ENCODE data around the gene STPG4. TPM values are rescaled to one million over a fixed set of nuclear protein-coding genes. Genes with fewer than 3 reads are reported as not detected.

The STPG4 gene
- total RNA-seq, 8 experiments from 2014 or later = 0.22 to 1.5 (median 0.50) TPM; not detected in 1

DNA sequence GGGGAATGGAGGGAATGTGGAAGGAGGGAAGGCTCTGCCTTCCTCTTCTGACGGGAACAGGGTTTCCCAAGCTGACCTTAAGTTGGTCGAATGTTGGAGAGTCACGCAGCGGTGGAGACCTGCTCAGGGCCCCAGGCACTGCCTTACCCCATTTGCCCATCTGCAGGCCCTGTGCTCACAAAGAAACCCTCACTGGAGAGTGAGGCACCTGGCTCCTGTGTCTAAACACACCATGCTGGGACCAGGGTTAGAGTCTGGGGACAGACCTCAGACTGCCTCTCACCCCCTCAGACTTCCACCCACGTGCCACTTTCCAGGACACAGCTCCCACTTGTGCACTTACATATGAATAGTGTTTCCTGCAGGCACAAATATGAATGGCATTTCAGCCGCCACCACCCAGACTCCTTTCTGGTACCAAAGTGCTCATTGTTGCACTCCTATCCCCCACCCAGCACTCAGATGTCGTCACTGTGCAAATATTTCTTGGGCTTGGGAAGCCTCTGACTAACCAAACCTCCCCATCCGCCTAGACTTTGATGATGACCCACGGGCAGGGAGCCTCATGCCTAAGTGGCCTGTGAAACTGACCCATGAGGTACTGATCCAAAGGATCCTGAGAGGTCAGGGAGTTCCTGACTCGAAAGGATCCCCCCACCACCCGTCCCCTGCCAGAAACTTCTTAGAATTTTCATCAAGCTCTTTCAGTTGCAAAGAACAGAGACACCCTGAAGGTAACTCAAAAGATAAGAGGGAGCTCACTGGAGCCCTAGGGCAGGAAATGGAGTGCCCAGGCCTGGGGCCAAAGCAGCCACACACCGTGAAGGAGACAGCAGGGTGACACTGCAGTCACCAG lies 78.3 kb downstream of the STPG4 start:
- H3K4me1 ChIP-seq (replicated peaks in 1 of 2) = peaks cover 51 to 52% of the 10 kb centered on the region in 2 donors
- in situ Hi-C loops (cut with MboI; ENCODE audit: low pct_unique_long_range_greater_than_20kb in 2 of 9, low sequenced_read_pairs in 9 of 9, unreplicated experiment in 9 of 9) = no loop called here
- WGBS, 10 experiments = 0 to 100% (median 73%) methylated on average over 1 to 3 of the region's 12 CpGs; no CpG with 5 or more reads in 2 of the 10 experiments
- H3K4me3 ChIP-seq = no peak overlapping the region
- ATAC-seq (replicated peaks in 6 of 8) = peak in 4 of 8 experiments; percentile 27 to 64 (median 55)
- H3K27ac ChIP-seq = no peak overlapping the region

DNA sequence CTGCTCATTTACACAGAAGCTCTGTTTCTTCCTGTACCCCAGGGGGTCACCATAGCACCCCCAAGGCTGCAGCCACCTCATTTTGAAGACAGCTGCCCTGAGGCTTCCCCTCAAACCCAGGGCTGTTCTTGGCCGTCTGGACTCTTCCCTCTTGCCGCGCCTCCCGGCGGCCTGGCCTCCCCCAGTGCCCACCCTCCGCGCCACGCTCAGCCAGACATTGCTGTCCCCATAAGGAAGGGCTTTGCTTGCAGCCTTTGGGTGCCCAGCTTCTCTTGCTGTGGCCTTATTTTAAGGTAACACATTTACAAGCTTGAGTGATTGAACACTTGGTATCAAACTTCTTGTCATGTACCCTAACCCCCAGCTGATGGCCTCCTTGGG lies 79.0 kb downstream of the STPG4 start:
- in situ Hi-C loops (cut with MboI; ENCODE audit: low pct_unique_long_range_greater_than_20kb in 2 of 9, low sequenced_read_pairs in 9 of 9, unreplicated experiment in 9 of 9) = no loop called here
- ATAC-seq (replicated peaks in 6 of 8) = no peak
- 95% methylated on average over 4 of the region's 8 CpGs; no CpG with 5 or more reads in 9 of the 10 experiments for WGBS, 10 experiments
- Histone ChIP-seq H3K27ac (no peak overlapping the region), H3K4me3 (no peak overlapping the region), H3K4me1 (replicated peaks in 1 of 2) (peaks cover 47 to 58% of the 10 kb centered on the region in 2 donors)

DNA sequence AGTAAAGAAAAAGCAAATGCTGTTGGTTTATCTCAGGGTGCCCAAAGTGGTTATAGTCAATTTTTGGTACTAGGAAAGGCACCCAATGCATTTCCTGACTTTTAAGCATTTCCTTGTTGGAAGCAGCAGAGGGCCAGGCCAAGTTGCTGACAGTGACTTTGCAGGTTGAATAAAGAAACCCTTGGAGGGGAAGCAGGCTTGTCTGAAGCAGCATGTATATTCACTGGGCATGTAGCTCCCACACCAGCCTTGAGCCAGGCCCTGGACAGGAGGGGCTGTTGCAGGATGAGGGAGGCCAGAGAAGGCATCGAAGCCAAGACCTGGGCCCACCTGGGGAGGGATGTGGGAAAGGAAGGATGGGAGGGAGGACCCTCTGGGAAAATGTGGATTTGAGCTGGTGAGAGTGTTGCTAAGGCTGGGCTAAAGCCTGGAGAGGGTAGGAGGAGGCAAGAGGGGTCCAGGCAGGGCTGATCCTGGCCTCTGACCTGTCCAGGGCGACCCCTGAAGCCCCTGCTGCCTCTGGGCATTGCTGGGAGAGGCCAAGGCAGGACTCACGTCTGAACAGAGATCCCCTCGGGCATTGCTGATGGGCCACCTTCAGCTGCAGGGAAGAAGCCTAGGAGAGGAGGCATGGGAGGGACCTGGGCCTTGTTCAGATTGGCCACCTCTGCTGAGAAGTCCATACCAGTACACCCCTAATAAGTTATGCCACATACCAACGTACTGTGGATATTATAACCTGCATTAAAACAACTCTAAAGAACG lies 79.6 kb downstream of the STPG4 start:
- in situ Hi-C loops (cut with MboI; ENCODE audit: low pct_unique_long_range_greater_than_20kb in 2 of 9, low sequenced_read_pairs in 9 of 9, unreplicated experiment in 9 of 9) = no loop called here
- no peak overlapping the region for H3K4me3 ChIP-seq
- WGBS, 10 experiments = 0 to 100% (median 92%) methylated on average over 1 of the region's 6 CpGs; no CpG with 5 or more reads in 6 of the 10 experiments
- H3K4me1 ChIP-seq (replicated peaks in 1 of 2) = peaks cover 44 to 61% of the 10 kb centered on the region in 2 donors
- peak in 2 of 8 experiments; percentile 21 to 44 for ATAC-seq (replicated peaks in 6 of 8)
- H3K27ac ChIP-seq = no peak overlapping the region

DNA sequence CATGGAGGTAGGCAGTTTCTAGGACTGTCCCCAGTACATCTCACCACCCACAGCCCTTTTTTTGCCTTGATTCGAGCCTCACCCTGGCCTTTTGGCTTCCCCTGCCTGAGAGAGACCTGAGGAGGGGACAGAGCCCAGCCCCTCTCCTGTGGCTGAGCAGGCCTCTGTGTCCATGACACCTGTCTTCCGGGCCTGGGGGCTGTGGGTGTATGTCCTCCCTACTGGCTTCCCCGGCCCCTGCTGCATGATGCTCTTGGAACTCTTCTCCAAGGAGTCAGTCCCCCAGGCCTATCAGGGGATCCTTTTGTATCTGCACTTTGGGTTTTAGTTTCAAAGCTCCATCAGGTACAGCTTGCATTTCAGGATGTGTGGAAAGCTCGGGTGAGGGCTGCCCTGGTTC lies 80.4 kb downstream of the STPG4 start:
- H3K4me1 ChIP-seq (replicated peaks in 1 of 2) = peaks cover 44 to 69% of the 10 kb centered on the region in 2 donors
- H3K4me3 ChIP-seq = no peak overlapping the region
- WGBS, 10 experiments = 60 to 100% (median 93%) methylated on average over 1 to 3 of the region's 4 CpGs; no CpG with 5 or more reads in 7 of the 10 experiments
- in situ Hi-C loops (cut with MboI; ENCODE audit: low pct_unique_long_range_greater_than_20kb in 2 of 9, low sequenced_read_pairs in 9 of 9, unreplicated experiment in 9 of 9) = no loop called here
- no peak overlapping the region for H3K27ac ChIP-seq
- ATAC-seq (replicated peaks in 6 of 8) = no peak

DNA sequence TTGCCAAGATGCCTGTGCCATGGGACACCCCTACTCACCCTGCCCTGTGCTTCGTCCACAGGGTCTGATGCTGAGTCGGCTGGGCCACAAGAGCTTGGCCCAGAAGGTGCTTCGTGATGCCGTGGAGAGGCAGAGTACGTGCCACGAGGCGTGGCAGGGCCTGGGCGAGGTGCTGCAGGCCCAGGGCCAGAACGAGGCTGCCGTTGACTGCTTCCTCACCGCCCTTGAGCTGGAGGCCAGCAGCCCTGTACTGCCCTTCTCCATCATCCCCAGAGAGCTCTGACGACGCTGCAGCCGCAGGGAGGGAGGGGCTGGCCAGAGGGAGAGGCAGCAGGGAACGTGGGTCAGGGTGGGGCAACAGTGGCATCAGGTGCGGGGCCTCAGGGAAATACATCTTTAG lies 81.5 kb downstream of the STPG4 start:
- ATAC-seq (replicated peaks in 6 of 8) = peak in 7 of 8 experiments; percentile 4 to 17 (median 11)

DNA sequence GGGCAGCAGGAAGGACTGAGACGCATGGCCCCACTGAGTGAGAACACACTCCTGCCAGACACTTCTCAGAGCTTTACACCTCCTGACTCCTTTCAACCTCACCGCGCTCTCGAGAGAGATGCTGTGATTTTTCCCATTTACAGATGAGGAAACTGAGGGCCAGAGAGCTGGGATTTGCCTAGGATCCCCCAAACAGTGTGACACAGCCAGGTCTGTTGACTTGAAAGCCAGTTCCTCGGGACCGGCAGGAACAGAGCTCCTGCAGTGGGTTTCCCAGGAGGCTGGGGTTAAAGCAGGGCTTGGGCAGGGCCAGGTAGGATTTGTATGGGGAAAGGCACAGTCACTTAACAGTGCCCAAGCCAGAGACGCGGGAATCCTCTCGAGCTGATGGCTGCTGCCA lies 81.9 kb downstream of the STPG4 start:
- Histone ChIP-seq H3K4me3 (no peak overlapping the region), H3K27ac (peak overlapping the region; percentile 78 to 81), H3K4me1 (replicated peaks in 1 of 2) (peaks cover 37 to 64% of the 10 kb centered on the region in 2 donors)
- in situ Hi-C loops (cut with MboI; ENCODE audit: low pct_unique_long_range_greater_than_20kb in 2 of 9, low sequenced_read_pairs in 9 of 9, unreplicated experiment in 9 of 9) = no loop called here
- 80 to 100% (median 89%) methylated on average over 2 to 5 of the region's 9 CpGs; no CpG with 5 or more reads in 7 of the 10 experiments for WGBS, 10 experiments
- ATAC-seq (replicated peaks in 6 of 8) = no peak

More for the DNA sequence above, 81.5 kb downstream of the STPG4 start:
- no peak overlapping the region for H3K4me3 ChIP-seq
- H3K27ac ChIP-seq = peak overlapping the region; percentile 78 to 81
- WGBS, 10 experiments = 77 to 90% (median 80%) methylated on average over 1 to 10 of the region's 16 CpGs; no CpG with 5 or more reads in 7 of the 10 experiments
- in situ Hi-C loops (cut with MboI; ENCODE audit: low pct_unique_long_range_greater_than_20kb in 2 of 9, low sequenced_read_pairs in 9 of 9, unreplicated experiment in 9 of 9) = no loop called here
- peaks cover 38 to 64% of the 10 kb centered on the region in 2 donors for H3K4me1 ChIP-seq (replicated peaks in 1 of 2)

DNA sequence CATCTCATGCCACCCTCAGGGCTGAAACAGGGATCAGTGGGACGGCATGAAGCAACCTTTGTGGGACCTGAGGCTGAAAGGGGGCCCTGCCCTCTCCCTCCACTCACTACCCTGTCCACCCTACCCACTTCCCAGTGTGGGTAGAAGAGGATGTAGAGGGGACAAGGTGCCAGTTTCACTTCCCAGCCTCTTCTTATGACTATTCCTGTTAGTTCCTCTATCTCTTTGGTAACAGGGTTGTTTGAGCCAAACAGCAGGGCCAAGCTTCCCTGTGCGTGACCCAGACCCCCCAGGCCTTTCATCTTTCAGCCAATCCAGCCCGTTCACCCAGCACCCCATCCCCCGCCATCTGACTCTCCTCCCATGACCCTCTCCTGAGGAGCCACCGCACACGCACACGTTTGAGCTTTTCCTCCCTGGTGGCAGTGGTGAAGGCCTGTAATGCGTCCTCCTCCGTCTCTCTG lies 82.3 kb downstream of the STPG4 start:
- peaks cover 37 to 64% of the 10 kb centered on the region in 2 donors for H3K4me1 ChIP-seq (replicated peaks in 1 of 2)
- in situ Hi-C loops (cut with MboI; ENCODE audit: low pct_unique_long_range_greater_than_20kb in 2 of 9, low sequenced_read_pairs in 9 of 9, unreplicated experiment in 9 of 9) = no loop called here

DNA sequence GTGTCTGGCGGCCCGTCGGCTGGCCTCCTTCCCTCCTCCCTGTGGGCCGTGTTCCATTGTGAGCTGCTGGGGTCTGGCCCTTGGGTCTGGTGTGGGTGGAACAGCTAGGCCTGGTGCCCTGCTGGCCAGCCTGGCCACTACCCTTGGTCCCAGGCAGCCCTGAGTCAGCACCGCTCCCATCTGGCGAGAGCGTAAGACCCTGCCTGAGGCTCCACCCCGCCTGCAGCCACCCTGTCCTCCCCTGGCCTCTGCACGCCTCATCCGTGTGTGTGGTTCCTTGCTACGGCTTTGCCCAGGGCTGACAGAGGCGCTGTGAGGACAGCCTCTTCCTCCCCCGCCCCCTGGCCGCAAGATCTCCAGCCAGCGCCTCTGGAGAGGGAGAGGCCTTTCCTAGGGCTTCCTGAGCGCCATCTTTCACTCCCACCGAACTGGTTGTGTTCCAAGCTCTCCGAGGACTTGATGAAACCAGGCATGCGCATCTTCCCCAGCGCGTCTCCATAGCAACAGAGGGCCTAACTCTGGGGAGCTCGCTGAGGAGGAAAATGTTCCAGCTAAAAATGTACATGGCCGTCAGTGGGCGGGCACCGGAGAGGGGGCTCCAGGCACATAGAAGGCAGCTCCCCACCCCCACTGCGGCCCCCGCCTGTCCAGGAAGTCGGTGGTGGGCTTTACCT lies 83.0 kb downstream of the STPG4 start:
- WGBS, 10 experiments = 0 to 93% (median 30%) methylated on average over 3 to 8 of the region's 28 CpGs; no CpG with 5 or more reads in 6 of the 10 experiments
- peak overlapping the region; percentile 20 to 81 for H3K27ac ChIP-seq
- no peak overlapping the region for H3K4me3 ChIP-seq
- in situ Hi-C loops (cut with MboI; ENCODE audit: low pct_unique_long_range_greater_than_20kb in 2 of 9, low sequenced_read_pairs in 9 of 9, unreplicated experiment in 9 of 9) = no loop called here
- peaks cover 37 to 63% of the 10 kb centered on the region in 2 donors for H3K4me1 ChIP-seq (replicated peaks in 1 of 2)
- peak; percentile 55 to 93 (median 84) for ATAC-seq (replicated peaks in 6 of 8)

More for the DNA sequence above, 82.3 kb downstream of the STPG4 start:
- no peak overlapping the region for H3K4me3 ChIP-seq
- peak overlapping the region in 1 of 2 donors; percentile 81 for H3K27ac ChIP-seq
- WGBS, 10 experiments = 65% methylated on average over 6 of the region's 9 CpGs; no CpG with 5 or more reads in 9 of the 10 experiments
- ATAC-seq (replicated peaks in 6 of 8) = peak in 2 of 8 experiments; percentile 1 to 2

DNA sequence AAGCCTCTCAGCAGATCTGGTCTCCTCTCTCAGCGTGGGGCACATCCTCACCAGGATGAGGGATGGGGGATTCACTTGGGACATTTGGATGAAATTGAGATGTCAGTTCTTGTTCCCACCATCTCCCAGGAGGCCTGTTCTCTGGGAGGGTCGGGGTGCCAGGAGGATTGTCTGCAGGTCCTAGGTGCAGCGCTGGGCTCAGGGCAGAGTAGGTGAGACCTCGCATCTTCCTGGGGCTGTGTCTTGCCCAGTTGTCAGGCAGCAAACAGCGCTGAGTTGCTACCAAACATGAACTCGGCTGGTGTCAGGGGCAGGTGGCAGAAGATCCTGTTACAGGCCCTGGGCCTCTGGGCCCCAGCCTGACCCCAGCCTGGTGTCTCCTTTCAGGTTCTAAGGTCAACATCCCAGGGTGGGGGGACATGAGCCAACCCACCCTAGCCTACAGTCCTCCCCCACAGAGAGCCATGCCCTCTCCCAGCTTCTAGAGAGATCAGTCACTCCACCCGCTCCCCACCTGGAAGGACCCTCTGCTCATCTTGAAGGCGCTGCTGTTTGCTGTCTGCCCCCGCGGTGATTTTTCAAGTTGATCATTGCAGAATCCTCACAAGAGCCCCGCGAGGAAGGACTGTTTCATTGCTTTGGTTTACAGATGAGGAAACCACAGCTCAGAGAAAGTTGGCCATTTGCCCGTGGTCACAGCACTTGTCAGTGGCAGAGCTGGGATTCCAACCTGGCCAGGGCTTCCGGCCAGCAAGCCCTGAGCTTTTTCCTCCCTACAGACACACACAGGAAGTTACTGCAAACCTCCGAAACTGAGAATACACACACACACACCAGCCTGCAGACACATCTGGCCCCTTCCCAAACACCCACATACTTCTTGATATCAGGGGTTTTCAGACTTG lies 83.9 kb downstream of the STPG4 start:
- WGBS, 10 experiments = 20 to 100% (median 85%) methylated on average over 1 to 8 of the region's 15 CpGs; no CpG with 5 or more reads in 2 of the 10 experiments
- Histone ChIP-seq H3K4me3 (no peak overlapping the region), H3K27ac (peak overlapping the region; percentile 20 to 81), H3K4me1 (replicated peaks in 1 of 2) (peaks cover 37 to 59% of the 10 kb centered on the region in 2 donors)
- in situ Hi-C loops (cut with MboI; ENCODE audit: low pct_unique_long_range_greater_than_20kb in 2 of 9, low sequenced_read_pairs in 9 of 9, unreplicated experiment in 9 of 9) = no loop called here
- peak in 2 of 8 experiments; percentile 2 for ATAC-seq (replicated peaks in 6 of 8)

DNA sequence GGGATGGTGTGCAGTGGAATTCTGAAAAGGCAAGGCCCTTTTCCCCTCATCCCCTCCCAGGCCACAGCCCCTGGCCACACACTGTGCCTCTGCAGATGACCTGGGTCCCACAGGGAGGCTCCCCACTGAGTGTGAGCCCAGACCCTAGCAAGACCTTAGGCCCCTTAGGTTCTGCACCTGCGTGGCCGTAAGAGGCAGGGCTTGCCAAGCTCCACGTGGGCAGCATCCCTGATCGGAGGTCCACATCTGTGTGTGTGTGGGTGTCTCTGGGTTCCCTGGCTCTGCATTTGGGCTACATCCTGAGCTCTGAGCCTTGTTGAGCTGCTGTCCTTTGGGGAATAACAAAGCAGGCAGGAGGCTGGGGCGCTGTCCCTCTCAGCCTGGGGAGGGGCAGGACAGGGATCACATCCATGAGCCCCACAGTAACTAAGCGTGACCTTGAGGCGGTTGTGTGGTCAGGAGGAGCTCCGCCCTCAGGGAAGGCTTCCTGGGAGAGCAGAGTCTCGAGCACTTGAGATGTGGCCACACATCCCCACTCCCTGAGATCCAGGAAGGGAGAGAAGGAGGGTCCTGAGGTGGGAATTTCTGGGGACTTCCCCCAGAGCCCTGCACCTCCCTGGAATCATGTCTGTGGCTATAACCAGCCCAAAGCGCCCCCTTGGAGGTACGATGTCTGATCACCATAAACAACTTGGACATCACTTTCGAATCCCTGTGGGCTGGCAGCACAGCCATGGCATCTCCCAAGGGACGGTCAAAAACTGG lies 84.8 kb downstream of the STPG4 start:
- H3K4me3 ChIP-seq = no peak overlapping the region
- peak in 1 of 8 experiments; percentile 4 for ATAC-seq (replicated peaks in 6 of 8)
- peaks cover 40 to 62% of the 10 kb centered on the region in 2 donors for H3K4me1 ChIP-seq (replicated peaks in 1 of 2)
- WGBS, 10 experiments = 90 to 100% (median 100%) methylated on average over 1 to 5 of the region's 13 CpGs; no CpG with 5 or more reads in 5 of the 10 experiments
- in situ Hi-C loops (cut with MboI; ENCODE audit: low pct_unique_long_range_greater_than_20kb in 2 of 9, low sequenced_read_pairs in 9 of 9, unreplicated experiment in 9 of 9) = no loop called here
- no peak overlapping the region for H3K27ac ChIP-seq

DNA sequence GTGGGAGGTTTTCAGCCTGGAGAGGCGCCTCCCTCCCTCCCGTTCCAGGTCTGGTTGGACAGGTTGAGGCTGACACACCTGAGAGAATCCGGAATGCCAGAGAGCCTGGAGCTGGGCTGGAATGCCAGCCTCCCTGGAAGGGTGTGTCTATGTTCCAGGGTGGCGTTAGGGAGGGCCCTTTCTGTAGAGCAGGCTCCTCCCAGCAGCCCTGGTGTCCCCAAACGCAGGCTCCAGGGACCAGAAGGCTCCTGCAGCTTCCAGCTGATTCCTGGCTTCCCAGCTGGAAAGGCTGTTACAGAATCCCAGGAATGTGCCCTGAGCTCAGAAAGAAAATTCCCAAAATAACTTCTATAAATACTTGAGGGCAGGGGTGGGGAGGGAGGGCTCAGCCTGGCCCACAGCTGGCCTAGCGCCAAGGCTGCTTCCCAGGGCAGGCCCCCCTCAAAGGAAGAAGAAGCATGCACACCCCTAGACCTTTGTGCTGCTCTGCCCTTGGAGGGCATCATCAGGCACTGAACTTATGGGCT lies 85.4 kb downstream of the STPG4 start:
- Histone ChIP-seq H3K27ac (no peak overlapping the region), H3K4me1 (replicated peaks in 1 of 2) (peaks cover 44 to 62% of the 10 kb centered on the region in 2 donors), H3K4me3 (no peak overlapping the region)
- in situ Hi-C loops (cut with MboI; ENCODE audit: low pct_unique_long_range_greater_than_20kb in 2 of 9, low sequenced_read_pairs in 9 of 9, unreplicated experiment in 9 of 9) = no loop called here
- ATAC-seq (replicated peaks in 6 of 8) = peak in 1 of 8 experiments; percentile 33
- 20 to 90% (median 60%) methylated on average over 1 to 2 of the region's 6 CpGs; no CpG with 5 or more reads in 7 of the 10 experiments for WGBS, 10 experiments

Data from motor neuron (in vitro differentiated cells).